Urothelium cell line (cell line): ENCODE data around the gene NR6A1.
A peak's percentile ranks its signal among the peaks of the same experiment; 100 is the strongest.

Experiments
- DNase-seq: peaks from one replicate; pipeline ENCODE4 v3.0.0; 2011; ENCODE audit warnings: low spot score, mixed read lengths
- FAIRE-seq: peaks from 2 replicates; lab custom pipeline; 2011; peaks lifted over from hg19 to GRCh38; lab: Jason Lieb, UNC

Gene NR6A1

DNA sequence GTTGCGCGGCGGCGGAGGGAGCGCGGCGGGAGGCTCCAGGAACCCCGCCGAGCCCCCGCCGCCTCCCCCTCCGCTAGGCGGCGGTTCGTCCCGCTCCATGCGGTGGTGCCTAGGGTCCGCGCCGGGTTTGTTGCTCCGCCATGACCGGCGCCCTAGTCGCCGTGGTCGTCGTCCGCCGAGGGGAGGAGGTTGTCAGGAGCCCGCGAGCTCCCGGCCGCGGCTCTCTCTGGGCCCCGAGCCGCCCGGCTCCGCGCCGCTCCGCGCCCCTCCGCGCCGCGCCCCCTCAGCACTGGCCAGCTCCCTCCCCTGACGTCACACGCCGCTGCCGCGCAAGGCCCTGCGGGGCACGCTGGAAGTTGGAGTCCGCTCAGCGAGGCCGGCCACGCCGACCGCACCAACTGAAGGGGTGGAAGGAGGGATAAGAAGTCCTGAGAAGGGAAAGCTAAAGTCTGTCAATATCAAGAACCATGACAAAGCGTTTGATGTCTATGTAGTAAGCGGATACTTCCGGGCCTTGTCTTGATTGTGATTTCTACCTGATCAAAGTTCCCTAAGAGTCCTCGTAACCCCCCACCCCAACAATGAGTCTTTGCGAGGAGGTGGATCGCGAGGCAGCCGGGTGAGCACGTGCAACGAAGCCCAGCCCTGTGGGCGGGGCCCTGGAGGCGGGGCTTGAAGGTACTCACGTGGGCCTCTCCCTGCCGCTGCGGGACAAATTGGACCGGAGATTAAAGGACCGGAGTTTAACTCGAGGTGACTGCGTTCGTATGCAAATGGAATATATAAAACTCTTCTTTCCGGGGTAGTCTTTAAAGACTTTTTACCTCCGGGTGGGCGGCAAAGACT, at the start of gene NR6A1:
NR6A1 (minus strand) TSS at position 291 of the 846 bp plus-strand sequence.
- FAIRE-seq (no peak), DNase-seq (peak; percentile 94)

DNA sequence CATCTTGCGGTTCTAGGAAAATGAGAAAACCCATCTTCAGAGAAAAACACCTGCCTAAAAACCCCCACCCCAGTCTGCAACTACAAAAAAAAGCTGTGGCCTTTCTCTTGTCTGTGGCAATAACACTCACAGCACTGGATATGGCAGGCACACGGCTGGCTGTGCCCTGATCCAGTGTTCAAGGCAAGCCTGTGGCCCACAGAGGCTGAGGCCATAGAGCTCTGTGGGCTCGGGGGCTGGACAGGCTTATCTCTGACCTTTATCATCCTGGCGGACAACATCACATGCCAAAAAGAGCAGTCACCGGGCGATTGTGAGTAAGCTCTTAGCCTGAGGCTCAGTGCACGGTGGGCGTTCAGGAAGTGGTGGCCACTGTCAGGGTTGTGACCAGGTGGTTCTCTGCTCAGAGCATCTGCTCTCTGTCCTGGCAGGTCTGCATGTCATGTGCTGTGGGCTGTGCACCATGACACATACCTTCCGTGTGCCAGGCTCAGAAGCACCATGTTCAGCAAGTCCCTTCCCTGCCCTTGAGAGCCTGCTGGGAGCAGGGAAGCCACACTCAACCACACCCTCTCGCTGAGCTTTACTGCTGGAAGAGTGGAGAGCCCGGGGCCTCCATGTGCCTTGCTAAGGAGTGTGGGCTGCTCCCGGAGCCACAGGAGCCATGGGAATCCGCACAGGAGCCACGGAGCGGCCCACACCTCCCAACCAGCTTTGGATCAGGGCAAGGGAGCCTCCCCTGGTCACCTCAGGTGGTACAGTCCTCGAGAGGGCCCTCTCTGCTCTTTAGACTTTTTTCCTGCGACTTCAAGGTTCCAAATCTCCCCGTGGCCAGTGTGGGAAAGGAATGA, 47.5 kb upstream of the NR6A1 start:
- DNase-seq (no peak), FAIRE-seq (no peak)

DNA sequence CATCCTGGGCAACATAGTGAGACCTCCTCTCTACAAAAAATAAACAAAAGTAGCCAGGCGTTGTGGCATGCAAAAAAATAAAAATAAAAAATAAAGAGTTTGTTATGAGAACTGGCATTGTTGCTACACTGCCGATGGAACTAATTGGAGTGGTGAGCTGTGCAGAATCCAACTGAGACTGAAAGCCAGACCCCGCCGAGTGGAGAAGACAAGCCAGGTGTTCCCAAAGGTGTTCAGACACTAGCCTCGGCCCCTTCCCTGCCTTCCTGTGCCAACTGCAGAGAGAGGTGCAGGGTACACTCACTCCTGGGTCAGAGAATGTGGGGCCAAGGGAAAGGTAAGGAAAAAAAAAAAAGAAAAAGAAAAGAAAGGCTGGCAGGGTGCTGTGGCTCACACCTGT, 44.5 kb upstream of the NR6A1 start:
- FAIRE-seq, result no peak
- DNase-seq, result no peak

DNA sequence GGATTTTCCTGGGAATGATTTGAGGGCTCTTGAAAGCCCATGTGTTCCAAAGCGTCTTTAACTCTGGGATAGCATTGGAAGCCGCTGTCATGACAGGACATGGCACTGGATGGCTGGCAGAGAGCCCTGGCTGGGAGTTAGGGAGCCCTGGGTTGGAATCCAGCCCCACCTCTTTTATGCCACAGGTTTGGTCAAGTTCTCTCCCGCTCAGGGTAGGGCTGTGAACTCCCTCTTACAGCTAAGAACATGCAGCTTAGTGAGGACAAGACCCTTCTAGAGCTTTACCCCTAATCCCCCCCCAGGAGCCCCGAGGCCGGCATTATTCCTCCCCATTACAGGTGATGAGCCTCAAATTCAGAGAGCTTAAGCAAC, 43.0 kb upstream of the NR6A1 start:
- no peak for DNase-seq

DNA sequence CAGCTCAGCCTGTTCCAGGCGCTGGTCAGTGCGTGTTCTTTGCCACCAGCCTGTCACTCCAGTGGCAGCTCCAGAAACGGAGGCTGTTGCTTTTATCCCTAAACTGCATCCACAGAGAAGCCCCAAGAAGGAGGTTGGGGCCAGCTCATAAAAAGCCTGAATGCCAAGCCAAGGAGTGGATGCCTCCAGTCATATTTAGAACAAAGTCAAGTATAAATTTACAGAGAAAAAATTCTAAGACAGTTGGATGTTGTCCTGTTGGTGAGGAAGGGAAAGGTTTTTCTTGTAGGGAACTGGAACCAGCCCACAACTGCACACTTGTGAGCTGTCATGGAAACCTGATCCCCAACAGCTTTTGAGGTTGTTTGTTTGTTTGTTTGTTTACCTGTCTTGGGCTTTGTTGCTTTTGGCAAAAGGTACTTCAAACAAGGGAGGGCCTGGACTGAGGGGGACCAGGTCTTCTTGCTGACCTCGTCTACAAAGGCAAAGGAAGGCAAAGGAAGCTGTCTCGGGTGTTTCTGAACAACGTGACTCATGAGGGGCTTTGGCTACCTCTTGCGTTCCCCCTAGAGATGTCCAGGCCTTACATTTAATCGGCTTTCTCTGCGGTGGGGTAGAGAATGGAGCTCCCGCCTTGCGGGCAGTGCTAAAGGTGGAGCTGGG, 42.5 kb upstream of the NR6A1 start:
- no peak for DNase-seq

More for the DNA sequence above, 43.0 kb upstream of the NR6A1 start:
- no peak for FAIRE-seq

DNA sequence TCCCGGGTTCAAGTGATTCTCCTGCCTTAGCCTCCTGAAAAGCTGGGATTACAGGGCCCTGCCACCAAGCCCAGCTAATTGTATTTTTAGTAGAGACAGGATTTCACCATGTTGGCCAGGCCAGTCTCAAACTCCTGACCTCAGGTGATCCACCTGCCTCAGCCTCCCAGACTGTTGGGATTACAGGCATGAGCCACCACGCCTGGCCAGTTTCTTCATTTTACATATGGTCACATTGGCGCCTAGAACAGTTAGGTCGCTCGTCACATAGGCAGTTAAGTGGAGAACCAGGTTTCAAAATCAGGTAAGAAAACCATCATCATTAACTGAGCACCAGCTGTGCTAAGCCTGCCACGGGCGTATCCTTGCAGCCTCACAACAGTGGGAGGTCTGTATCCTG, 41.9 kb upstream of the NR6A1 start:
- FAIRE-seq (no peak), DNase-seq (no peak)

More for the DNA sequence above, 42.5 kb upstream of the NR6A1 start:
- FAIRE-seq, result no peak

DNA sequence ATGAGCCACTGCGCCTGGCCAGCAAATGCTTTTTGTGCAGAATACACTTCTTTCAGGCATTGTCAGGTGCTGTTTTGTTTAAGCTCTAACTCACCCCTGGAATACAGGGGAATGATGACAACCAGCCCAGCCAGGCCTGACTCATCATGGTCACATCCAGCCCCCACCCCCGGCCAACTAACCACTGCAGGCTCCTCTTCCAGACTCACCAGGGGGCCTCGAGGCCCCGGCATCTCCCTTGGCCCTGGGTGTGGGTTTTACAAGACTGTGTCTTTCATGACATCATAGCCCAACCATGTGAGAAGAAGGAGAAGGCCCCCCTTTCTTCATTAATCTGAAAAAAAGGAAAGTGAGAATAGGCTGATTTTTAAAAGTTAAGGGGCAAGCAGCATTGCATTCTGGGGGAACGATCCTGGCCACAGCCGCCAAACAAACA, 41.3 kb upstream of the NR6A1 start:
- FAIRE-seq (no peak), DNase-seq (peak; percentile 95)

DNA sequence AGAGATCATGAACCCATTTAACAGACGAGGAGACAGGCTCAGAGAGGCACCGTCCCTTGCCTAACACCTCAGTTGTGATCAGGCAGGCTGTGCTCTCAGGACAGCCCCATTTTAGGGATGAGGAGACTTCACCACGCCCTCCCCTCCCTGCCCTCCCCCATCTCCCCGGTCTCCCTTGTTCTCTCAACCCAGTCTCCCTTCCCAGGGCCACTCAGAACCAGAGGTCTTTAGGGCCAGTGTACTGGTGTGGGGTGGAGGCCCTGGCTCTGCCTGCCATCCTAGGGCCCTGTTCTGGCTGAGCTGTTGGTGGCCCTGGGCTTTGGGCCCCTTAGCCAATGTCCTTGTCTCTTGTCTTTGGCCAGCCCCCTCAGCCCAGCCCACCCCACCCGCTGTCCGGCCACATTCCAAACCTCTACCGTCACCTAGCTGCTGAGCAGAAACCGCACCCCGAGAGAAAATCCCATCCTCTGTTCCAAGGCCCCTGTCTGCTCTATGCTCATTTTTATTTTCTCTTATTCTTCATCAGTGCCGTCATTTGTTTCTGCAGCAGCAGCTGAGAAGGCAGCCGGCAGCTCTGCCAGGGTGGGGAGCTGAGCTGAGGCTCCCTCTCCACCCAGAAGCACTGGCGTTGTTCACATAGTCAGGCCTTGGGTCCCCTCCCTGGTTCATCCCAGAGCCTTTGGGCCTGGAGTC, 39.7 kb upstream of the NR6A1 start:
- DNase-seq, result peak; percentile 88
- peak; percentile 37 for FAIRE-seq

DNA sequence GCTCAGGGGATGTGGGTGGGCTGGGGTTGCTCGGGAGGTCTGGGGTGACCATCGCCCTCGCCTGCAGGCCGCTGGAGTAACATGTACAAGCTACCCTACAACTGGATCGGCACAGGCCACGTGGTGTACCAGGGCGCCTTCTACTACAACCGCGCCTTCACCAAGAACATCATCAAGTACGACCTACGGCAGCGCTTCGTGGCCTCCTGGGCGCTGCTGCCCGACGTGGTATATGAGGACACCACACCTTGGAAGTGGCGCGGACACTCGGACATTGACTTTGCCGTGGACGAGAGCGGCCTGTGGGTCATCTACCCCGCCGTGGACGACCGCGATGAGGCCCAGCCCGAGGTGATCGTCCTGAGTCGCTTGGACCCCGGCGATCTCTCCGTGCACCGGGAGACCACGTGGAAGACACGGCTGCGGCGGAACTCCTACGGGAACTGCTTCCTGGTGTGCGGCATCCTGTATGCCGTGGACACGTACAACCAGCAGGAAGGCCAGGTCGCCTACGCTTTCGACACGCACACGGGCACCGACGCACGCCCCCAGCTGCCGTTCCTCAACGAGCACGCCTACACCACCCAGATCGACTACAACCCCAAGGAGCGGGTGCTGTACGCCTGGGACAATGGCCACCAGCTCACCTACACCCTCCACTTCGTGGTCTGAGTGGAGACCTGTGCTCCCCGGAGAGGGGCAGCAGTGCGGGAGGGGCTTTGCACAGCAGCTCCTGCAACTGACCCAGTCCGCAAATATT, 38.8 kb upstream of the NR6A1 start:
- DNase-seq (no peak), FAIRE-seq (peak; percentile 30)

DNA sequence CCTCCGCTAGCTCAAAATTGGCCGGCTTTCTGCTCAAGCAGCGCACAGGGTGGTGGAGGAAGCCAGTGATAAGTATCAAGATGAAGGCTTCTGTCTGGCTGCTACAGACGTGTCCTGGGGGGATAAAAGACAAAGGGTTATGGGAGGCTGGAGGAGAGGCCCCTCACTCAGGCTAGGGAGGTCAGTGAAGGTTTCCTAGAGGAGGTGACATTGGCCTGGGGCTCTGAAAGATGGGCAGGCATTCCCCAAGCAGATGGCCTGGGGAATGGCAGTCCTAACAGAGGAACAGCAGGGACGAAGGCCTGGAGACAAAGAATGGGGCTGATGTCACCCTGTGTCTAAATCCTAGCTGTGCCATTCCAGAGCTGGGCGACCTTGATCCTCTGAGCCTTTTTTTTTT, 38.1 kb upstream of the NR6A1 start:
- FAIRE-seq (no peak), DNase-seq (no peak)

DNA sequence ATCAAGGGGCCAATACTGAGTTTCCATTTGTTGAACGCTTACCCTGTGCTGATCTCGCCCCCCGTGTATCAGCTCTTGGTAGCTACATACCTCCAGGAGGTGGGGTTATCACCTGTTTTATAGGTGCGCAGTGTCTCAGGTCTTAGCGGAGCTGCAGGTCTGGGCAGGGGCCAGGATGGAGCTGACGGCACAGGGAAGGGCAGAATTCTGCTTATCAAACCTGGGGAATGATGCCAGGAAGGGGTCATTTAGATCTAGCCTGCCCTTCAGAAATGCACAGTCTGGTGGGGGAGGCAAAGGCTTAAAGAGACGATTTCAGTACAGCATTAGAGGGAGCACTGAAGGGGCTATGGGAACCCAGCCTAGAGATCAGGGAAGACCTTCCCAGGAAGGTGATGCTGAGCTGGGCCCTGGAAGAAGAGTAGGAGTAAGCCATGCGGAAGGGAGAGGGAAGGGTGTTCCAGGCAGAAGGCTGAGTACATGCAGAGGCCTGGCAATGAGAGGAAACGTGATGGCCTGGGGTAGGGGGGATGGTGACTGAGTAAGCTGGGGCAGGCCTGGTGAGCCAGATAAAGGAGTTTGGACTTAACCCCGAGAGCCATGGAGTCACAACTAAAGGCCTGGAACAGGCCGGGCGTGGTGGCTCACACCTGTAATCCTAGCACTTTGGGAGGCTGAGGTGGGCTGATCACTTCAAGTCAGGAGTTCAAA, 37.3 kb upstream of the NR6A1 start:
- FAIRE-seq (no peak), DNase-seq (no peak)

DNA sequence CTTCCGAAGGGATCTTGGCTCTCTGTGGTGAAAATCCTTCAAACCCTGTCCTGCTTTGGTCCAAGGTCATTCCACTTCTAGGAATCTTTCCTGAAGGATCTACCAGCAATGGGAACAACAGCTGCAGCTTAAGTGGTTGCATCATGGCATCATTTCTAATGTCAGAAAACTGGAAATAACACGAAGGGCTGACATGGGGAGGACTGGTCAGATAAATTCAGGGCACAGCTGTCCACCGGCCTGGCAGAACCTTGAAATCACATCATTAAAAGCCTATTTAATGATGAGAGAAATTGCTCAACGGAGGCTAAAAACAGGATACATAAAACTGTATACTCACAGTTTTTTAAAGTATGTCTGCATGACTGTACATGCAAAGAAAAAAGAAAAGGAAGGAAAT, 34.1 kb upstream of the NR6A1 start:
- FAIRE-seq, result no peak

DNA sequence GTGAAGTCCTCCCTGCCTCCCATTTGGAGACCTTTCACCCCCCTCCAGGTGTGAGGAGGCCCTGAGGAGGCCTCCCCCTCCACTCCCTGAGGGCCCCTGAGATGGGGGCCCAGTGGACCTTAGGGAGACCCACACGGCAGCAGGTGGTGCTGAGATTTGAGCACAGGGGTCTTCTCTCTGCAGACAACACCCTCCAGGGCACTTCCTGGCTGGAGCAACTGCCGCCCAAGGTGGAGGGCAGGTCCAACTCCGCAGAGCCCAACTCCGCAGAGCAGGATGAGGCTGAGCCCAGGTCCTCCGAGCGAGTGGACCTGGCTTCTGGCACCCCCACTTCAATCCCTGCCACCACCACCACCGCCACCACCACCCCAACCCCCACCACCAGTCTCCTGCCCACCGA, 32.8 kb upstream of the NR6A1 start:
- DNase-seq, result no peak
- FAIRE-seq, result no peak

More for the DNA sequence above, 34.1 kb upstream of the NR6A1 start:
- DNase-seq, result no peak

DNA sequence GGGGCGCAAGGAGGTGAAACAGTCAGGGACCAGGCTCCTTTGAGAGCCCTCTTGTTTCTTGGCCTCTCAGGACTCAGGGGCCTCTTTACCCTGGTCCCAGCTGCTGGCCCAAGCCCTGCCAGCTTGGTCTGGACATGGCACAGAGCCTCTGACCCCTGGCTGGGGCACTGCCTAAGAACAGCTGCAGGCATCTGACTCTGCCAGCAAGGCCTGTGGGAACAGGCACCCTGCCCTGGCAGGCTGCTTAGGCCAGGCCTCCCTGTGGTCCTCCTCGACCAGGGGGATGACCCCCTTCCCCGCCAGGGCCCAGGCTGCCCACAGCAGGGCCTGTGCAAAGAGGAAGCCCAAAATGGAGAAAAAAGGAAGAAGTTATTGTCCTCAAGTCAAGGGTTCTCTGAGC, 31.3 kb upstream of the NR6A1 start:
- DNase-seq (no peak), FAIRE-seq (no peak)

DNA sequence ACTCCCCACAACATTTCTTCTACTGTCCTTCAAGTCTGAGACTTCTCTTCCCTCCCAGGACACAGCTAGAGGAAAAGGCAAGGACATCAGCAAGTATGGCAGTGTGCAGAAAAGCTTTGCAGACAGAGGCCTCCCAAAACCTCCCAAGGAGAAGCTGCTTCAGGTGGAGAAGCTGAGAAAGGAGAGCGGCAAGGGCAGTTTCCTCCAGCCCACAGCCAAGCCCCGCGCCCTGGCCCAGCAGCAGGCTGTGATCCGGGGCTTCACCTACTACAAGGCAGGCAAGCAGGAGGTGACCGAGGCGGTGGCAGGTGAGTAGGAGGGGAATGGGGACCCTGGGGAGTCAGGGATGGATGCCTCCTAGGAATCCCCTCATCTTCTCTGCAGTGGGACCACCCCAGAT, 30.2 kb upstream of the NR6A1 start:
- DNase-seq, result no peak
- FAIRE-seq, result no peak

DNA sequence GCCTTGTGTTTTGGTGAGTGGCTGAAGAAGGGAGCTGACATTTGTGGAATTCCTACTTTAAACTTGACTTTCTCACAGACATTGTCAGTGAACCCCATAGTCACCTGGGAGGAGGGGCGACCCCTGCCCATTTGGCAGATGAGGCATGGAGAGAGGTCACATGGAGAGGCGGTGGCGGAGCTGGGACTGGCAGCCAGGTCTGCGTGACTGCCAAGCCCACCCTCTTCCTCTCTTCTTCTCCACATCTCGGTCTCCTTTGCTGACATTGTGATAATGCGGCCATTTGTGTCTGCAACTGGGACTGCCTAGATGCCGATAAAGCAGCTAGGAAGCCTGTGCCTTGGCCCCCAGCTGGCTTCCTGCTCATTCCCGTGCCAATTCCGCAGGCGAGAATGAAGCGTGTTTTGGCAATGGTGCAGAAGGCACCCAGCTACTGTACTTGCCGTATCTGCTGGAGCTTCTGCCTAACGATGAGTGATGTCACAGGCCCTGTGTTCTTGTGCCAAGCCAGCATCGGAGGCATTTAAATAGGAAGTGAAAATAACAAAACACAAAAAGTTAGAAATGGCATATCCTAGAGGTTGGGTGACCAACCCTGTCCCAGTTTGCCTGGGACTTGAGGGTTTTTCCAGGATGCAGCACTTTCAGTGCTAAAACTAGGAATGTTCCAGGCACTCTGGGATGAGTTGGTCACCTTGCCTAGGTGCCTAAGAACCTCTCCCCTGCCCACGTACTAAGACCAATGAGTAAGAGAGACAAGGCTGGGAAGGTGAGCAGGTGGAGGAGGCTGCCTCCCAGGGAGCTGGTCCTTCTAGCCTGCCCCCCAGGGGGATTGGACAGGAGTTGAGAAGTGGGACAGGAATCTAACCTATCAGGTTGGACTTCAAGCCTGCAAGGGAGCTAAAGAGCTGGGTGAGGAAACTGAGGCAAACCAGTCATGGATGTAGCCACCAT, 29.5 kb upstream of the NR6A1 start:
- no peak for FAIRE-seq
- DNase-seq, result no peak

DNA sequence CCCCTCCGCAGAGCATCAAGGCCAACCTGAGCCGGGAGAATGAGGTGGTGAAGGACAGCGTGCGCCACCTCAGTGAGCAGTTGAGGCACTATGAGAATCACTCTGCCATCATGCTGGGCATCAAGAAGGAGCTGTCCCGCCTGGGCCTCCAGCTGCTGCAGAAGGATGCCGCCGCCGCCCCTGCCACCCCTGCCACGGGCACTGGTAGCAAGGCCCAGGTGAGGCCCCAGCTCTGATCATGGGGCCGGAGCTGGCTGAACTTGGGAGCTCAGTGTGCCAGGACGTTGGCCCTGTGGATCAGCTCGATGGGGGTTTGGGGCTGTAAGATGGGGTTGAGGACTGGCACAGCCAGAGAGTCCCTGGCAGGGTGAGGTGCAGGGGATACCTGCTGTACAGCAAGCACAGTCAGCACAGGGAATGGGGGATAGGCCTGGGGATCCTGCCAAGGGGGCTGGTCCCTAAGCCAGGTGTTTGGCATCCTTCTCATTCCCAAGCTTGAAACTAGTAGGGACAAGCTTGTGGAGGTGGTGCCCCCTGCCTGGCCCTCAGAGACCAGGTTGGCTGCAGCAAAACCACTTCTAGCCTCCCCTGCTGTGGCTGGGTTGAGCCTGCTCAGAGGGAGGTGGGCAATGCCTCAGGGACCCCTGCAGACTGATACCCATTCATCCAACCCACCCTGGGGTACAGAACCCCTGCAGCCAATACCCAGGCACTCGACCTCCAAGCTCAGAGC, 28.3 kb upstream of the NR6A1 start:
- DNase-seq (no peak), FAIRE-seq (no peak)
